DND-41 (cell line): ENCODE data around the gene CPNE5.

Experiments used
- ATAC-seq: fragments of 200-7000 bp; cut with Tn5 transposase; 3 replicates; pipeline ENCODE4 v1.9.1; 2021; ENCODE audit warnings: low read depth; ENCODE audit not compliant: insufficient read depth
- DNase-seq: peaks from one replicate; pipeline ENCODE4 v3.0.0-alpha.2; 2020
- H2AFZ ChIP-seq: 2 replicates; pipeline ENCODE4 v1.6.0; 2012; ENCODE audit warnings: low read depth, low read length
- H3K27ac ChIP-seq: 2 replicates; pipeline ENCODE4 v1.5.1; 2012; ENCODE audit warnings: low read length, inconsistent platforms
- H3K27me3 ChIP-seq: fragments of 200-600 bp; sonication (generic); 2 replicates; pipeline ENCODE4 v1.6.0; 2012; ENCODE audit warnings: low read length, mild to moderate bottlenecking, inconsistent platforms; ENCODE audit not compliant: insufficient read depth, poor library complexity
- H3K36me3 ChIP-seq: 2 replicates; pipeline ENCODE4 v1.5.1; 2012; ENCODE audit warnings: low read length, inconsistent platforms; ENCODE audit not compliant: insufficient read depth
- H3K4me1 ChIP-seq: 2 replicates; pipeline ENCODE4 v1.5.1; 2012; ENCODE audit warnings: mild to moderate bottlenecking, low read length; ENCODE audit not compliant: insufficient read depth
- H3K4me2 ChIP-seq: 2 replicates; pipeline ENCODE4 v1.6.0; 2012; ENCODE audit warnings: mild to moderate bottlenecking, moderate library complexity, low read length, inconsistent platforms; ENCODE audit not compliant: insufficient read depth
- H3K4me3 ChIP-seq, 2 experiments: fragments of 200-600 bp in 1 of 2; shearing (Covaris generic) in 1 of 2; 2 replicates each; pipeline ENCODE4 v1.5.1; 2012 to 2016; ENCODE audit warnings: inconsistent platforms in 2 of 2, low read length in 2 of 2, mild to moderate bottlenecking in 2 of 2, low read depth in 1 of 2, moderate library complexity in 1 of 2
- H3K79me2 ChIP-seq: 2 replicates; pipeline ENCODE4 v1.6.0; 2012; ENCODE audit warnings: low read length, inconsistent platforms; ENCODE audit not compliant: insufficient read depth
- H3K9ac ChIP-seq: 2 replicates; pipeline ENCODE4 v1.6.0; 2012; ENCODE audit warnings: low read depth, mild to moderate bottlenecking, inconsistent platforms, low read length, moderate library complexity
- H3K9me3 ChIP-seq: 2 replicates; pipeline ENCODE4 v1.5.1; 2012; ENCODE audit warnings: low read length, moderate library complexity, mild to moderate bottlenecking, inconsistent platforms; ENCODE audit not compliant: insufficient read depth, severe bottlenecking
- H4K20me1 ChIP-seq: 2 replicates; pipeline ENCODE4 v1.6.0; 2012; ENCODE audit warnings: low read length; ENCODE audit not compliant: insufficient read depth
- EZH2 ChIP-seq: IDR thresholded peaks from 3 replicates; pipeline ENCODE4 v1.6.1; 2012; ENCODE audit warnings: borderline replicate concordance, low read depth, mild to moderate bottlenecking, moderate library complexity, low read length, inconsistent platforms; ENCODE audit not compliant: severe bottlenecking
- TF ChIP-seq, protein P1 (sequence below): IDR thresholded peaks from 2 replicates; pipeline ENCODE4 v1.5.1; 2012; ENCODE audit warnings: borderline replicate concordance, low read length, moderate library complexity, mild to moderate bottlenecking; ENCODE audit not compliant: poor library complexity, severe bottlenecking; ENCODE audit errors: extremely low read depth

Gene CPNE5

GRCh38 chr6:36762123-36762522, 77.1 kb downstream of the CPNE5 start:
- Histone ChIP-seq H3K9ac (no peak overlapping the region), H3K27ac (no peak overlapping the region)

DNA sequence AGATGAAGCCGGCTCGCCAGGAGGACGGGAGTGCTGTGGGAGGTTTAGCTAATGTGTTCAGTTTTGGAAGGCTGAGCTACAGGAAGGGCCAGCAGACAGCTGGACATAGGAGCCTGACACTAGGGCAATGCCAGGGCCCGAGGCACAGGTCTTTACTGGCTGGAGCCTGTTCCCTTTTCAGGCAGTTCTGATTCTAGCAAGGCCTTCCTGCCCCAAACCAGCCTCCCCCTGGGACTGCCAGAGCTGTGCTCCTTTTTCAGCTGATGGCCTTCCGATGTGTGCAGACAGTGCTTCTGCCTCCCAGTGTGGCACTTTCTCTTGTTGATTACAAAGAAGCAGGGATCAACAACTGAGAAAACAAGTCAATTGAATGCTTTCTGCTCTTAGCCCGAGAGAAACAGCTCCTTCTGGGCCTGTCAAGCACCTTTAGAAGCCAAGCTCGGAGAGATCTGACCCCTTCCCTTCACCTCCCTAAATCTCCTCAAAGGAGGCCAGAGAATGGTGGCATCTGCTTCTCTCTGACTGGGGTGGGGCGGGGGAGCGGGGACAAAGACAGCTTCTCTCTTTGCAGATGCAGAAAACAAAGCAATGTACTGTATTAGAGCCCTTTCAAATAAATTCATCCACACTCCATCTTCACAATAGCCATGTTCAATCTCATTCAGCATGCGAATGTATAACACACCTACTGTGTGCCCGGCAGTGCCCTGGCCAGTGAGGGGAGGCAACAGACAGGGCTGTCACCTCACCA, 78.4 kb downstream of the CPNE5 start:
- Histone ChIP-seq H3K4me3 (no peak overlapping the region), H3K79me2 (no peaks in the 10 kb centered on the region), H3K27me3 (no peaks in the 10 kb centered on the region), H3K4me1 (peaks cover 12% of the 10 kb centered on the region), H3K4me2 (no peak overlapping the region), H3K9me3 (no peaks in the 10 kb centered on the region), H3K27ac (no peak overlapping the region), H3K36me3 (no peaks in the 10 kb centered on the region), H2AFZ (no peak overlapping the region), H4K20me1 (no peaks in the 10 kb centered on the region), H3K9ac (no peak overlapping the region)
- TF ChIP-seq, protein P1, sequence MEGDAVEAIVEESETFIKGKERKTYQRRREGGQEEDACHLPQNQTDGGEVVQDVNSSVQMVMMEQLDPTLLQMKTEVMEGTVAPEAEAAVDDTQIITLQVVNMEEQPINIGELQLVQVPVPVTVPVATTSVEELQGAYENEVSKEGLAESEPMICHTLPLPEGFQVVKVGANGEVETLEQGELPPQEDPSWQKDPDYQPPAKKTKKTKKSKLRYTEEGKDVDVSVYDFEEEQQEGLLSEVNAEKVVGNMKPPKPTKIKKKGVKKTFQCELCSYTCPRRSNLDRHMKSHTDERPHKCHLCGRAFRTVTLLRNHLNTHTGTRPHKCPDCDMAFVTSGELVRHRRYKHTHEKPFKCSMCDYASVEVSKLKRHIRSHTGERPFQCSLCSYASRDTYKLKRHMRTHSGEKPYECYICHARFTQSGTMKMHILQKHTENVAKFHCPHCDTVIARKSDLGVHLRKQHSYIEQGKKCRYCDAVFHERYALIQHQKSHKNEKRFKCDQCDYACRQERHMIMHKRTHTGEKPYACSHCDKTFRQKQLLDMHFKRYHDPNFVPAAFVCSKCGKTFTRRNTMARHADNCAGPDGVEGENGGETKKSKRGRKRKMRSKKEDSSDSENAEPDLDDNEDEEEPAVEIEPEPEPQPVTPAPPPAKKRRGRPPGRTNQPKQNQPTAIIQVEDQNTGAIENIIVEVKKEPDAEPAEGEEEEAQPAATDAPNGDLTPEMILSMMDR, result no peak
- TF ChIP-seq EZH2, result no peak
- DNase-seq (no peak), ATAC-seq (no peak)

More at GRCh38 chr6:36762123-36762522, 77.1 kb downstream of the CPNE5 start:
- H2AFZ ChIP-seq, result no peak overlapping the region
- TF ChIP-seq EZH2, result no peak
- TF ChIP-seq, protein P1, result no peak
- no peaks in the 10 kb centered on the region for H3K27me3 ChIP-seq
- H3K79me2 ChIP-seq, result no peaks in the 10 kb centered on the region
- H3K4me3 ChIP-seq, result no peak overlapping the region
- no peak for DNase-seq
- no peaks in the 10 kb centered on the region for H4K20me1 ChIP-seq
- no peaks in the 10 kb centered on the region for H3K9me3 ChIP-seq
- H3K36me3 ChIP-seq, result no peaks in the 10 kb centered on the region
- peaks cover 24% of the 10 kb centered on the region for H3K4me1 ChIP-seq
- H3K4me2 ChIP-seq, result no peak overlapping the region
- no peak for ATAC-seq

DNA sequence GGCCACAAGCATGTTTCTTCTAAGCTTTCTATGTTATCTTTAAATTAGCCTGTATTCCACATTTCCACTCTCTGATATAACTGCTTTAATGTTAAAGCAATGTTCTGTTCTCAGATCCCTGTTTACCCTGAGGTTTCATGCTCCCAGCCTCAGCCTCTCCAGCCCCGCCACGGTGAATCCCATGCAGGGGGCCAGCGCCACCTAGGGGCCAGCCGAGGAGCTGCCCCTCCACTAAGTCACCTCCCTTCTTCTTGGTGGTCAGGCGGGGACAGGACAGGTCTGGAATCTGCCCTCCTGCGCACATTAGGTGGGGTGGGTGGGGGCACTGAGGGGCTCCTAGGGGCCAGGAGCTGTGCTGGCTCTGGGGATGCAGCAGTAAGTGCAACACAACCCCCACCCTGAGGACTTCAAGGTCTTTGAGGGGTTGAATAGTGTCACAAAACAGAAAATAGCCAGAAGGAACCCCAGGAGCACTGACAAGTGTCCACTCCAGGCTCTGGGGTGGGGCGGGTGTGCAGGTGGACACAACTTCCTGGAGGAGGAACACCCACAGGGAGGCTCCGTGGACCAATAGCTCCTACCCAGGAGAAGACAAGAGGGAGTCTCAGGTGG, 80.0 kb downstream of the CPNE5 start:
- no peaks in the 10 kb centered on the region for H3K27me3 ChIP-seq
- no peak overlapping the region for H2AFZ ChIP-seq
- no peak overlapping the region for H3K27ac ChIP-seq
- H3K9ac ChIP-seq, result no peak overlapping the region
- H4K20me1 ChIP-seq, result no peaks in the 10 kb centered on the region
- H3K4me1 ChIP-seq, result peaks cover 8% of the 10 kb centered on the region; the same call in 1 of the 2 replicates
- H3K4me3 ChIP-seq, result no peak overlapping the region
- ATAC-seq (peak; percentile 91), DNase-seq (peak; percentile 81)
- no peak overlapping the region for H3K4me2 ChIP-seq
- TF ChIP-seq, protein P1, result peak; percentile 99
- no peak for TF ChIP-seq EZH2
- H3K9me3 ChIP-seq, result no peaks in the 10 kb centered on the region
- no peaks in the 10 kb centered on the region for H3K36me3 ChIP-seq
- H3K79me2 ChIP-seq, result no peaks in the 10 kb centered on the region
